B cell (primary cell): ENCODE data around the gene RMND1.

Experiments used
- CTCF ChIP-seq: fragments of 200-600 bp; IDR thresholded peaks from one replicate; pipeline ENCODE4 v1.8.0; 2022; ENCODE audit warnings: antibody characterized with exemption, mild to moderate bottlenecking
- EZH2 ChIP-seq: IDR thresholded peaks from 2 replicates; pipeline ENCODE4 v1.6.1; 2012; ENCODE audit warnings: borderline replicate concordance, low read depth, mild to moderate bottlenecking, moderate library complexity, low read length; ENCODE audit not compliant: insufficient read depth, poor library complexity, severe bottlenecking

- TF ChIP-seq CTCF (no peak), EZH2 (no peak)
These were observed 32.1 kb upstream of the RMND1 start for GRCh38 chr6:151483994-151484393.
